M059J (cell line): ENCODE measurements around the gene CHTF18. TPM values are rescaled to one million over a fixed set of nuclear protein-coding genes. Genes with fewer than 3 reads are reported as not detected.
"Not testable (repeated sequence)": the region's sequence is repeated elsewhere in the genome, so short reads cannot be mapped to it uniquely, and the experiment has no call there.

Source experiments
- DNase-seq: peaks from one replicate; pipeline ENCODE4 v3.0.0-alpha.2; 2012; ENCODE audit warnings: low read depth
- total RNA-seq: library from RNA; depleted of rRNA; stranded (reverse); fragments of >200 nt; shearing (Covaris generic); gene quantifications from 2 replicates; pipeline ENCODE4 v1.2.3, GENCODE V29; 2014; rRNA removed

The CHTF18 gene
- total RNA-seq: 10.2 and 20.7 TPM in 2 replicates

DNA sequence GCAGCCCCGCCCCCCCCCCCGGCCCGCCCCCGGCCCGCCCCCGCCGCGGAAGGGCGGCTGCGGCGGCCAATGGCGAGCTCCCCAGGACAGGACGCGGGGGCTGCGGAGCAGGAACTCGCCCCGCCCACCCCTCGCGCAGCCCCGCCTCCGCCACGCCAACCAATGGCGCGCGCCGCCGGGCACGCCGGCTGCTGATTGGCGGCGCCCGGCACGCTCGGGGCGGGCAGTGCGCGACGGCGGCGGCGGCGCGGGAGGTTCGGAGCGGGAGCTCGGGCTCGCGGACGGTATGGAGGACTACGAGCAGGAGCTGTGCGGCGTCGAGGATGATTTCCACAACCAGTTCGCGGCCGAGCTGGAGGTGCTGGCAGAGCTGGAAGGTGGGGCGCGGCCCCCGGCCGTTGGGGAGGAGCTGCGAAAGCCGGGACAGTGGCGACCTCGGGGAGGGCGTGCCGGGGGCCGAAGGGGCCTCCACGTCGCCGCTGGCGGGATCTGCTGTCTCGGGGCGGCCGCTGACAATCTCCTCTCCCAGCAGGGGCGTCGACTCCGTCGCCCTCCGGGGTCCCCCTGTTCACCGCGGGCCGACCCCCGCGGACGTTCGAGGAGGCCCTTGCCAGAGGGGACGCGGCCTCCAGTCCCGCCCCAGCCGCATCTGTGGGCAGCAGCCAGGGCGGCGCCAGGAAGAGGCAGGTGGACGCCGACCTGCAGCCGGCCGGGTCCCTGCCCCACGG lies at the start of gene CHTF18:
CHTF18 (plus strand) TSS at position 222 of the 728 bp plus-strand sequence; CDS start at position 287, 65 bp downstream.
- DNase-seq: peak; percentile 84

DNA sequence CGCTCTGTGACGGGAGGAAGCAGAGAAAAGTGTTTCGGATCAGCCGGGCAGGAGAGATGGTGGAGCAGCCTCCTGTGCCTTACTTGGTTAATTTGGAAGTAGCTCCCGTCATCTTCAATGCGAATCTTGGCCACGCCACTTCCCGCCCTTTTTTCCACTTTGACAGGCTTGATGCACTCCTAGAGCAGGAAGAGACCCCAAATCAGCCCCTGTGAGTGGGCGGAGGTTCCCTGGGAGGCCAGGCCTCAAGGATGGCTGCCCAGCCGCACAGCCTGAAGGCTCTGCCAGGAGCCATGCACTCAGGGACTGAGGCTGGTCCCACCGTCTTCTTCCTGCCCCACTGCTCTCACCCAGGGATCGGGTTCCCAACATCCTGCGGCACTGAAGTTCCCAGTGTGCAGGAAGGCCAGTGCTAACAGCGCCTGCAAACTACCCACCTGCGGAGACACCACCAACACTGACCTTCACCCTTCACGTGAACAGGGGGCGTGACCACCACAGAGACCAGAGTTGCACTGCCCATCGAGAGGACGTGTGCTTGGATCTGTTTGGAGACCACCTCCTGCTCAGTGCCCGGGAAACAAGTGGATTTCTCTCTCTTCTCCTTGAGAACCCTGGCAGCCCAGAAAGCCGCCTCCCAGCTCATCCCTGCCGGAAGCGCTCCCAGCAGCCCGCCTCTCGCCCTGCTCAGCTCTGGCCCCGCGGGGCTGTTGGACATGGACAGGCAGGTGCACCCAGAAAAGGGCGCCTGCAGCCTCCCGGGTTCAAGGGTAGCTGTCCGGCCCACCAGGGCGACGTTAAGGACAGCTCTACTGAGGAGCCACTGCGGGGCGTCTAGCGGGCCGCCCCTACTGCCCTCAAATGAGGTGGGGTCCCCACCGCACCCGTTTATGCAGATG lies 48.6 kb upstream of the CHTF18 start:
- no peak for DNase-seq

DNA sequence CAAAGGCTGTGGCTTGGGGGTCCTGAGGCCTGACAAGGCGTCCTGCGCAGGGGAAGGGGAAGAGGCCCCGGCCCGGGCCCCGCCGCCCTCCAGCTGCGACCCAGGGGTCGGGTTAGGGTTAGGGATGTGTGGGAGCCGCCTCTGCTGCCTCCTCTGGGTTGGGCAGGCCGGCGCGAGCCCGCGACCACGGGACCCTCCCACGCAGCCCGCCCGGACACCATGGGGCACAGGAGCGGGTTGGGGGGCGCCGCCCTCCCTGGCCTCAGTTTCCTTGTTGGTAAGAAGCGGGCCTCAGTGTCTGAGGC lies 48.0 kb upstream of the CHTF18 start:
- DNase-seq: no peak

DNA sequence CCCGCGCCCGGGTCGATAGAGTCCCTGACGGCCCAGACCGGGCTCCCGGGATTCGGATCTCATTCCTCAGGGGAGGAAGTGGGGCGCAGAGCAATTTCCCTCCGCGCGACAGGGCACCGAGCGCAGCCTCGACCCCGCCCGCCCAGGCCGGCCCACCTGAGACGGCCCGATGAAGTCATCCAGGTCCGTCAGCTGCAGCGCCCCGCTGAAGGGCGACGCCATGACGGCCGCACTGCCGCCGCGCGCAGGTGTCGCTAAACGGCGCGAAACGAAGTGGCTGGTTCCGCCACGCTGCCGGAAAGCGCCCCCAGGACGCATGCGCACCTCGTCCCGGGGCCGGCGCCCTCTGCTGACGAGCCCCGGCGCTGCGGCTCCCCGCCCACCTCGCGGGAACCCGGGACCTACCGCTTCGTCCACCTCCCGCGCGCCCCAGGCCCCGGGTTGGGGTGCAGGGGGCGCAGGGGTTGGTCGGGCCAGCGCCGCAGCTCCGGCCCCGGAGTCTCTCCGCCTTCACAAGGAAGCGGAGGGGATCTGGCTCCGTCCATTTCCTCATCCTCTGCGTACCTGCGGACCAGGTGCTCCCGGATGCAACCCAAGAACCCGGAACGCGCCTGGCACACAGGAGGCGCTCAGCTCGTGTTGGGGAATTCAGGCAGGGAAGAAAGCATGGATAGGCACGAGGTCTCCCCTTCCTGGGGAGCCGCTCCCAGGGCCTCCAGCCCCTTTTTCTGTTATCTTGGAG lies 47.5 kb upstream of the CHTF18 start, which contains the start of gene CIAO3:
CIAO3 (minus strand) TSS at position 234 of the 742 bp plus-strand sequence; CDS start at position 222, 12 bp downstream.
- peak; percentile 82 for DNase-seq

DNA sequence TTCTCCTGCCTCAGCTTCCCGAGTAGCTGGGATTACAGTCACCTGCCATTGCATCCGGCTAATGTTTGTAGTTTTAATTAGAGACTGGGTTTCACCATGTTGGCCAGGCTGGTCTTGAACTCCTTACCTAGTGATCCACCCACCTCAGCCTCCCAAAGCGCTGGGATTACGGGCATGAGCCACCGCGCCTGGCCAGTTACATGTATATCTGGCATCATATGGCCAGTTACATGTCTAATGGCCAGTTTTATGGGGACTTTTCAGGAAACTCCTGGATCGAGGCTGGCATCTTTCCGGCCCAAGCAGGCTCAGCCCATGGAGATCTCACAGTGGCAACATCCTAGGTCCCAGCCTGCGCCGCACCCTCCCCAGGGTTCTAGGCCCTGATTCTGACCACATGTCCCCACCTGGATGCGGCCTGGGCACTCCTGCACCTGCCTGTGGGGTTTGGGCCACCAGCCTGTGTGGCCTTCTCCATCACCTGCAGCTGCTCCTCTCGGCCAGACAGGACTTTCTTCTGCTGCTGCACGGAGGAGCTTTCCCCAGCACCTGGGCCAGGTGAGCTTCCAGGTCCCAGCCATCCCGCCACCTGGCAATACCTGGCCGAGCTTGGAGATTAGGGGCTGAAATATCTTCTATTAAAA lies 46.3 kb upstream of the CHTF18 start:
- DNase-seq: no peak

DNA sequence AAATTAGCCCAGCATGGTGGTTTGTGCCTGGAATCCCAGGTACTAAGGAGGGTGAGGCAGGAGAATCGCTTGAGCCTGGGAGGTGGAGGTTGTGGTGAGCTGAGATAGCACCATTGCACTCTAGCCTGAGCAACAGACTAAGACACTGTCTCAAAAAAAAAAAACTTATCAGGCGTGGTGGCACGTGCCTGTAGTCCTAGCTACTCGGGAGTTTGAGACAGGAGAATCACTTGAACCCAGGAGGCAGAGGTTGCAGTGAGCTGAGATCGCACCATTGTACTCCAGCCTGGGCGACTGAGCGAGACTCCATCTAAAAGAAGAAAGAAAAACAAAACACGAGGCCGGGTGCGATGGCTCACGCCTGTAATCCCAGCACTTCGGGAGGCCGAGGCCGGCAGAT lies 45.5 kb upstream of the CHTF18 start:
- not testable (repeated sequence) for DNase-seq

DNA sequence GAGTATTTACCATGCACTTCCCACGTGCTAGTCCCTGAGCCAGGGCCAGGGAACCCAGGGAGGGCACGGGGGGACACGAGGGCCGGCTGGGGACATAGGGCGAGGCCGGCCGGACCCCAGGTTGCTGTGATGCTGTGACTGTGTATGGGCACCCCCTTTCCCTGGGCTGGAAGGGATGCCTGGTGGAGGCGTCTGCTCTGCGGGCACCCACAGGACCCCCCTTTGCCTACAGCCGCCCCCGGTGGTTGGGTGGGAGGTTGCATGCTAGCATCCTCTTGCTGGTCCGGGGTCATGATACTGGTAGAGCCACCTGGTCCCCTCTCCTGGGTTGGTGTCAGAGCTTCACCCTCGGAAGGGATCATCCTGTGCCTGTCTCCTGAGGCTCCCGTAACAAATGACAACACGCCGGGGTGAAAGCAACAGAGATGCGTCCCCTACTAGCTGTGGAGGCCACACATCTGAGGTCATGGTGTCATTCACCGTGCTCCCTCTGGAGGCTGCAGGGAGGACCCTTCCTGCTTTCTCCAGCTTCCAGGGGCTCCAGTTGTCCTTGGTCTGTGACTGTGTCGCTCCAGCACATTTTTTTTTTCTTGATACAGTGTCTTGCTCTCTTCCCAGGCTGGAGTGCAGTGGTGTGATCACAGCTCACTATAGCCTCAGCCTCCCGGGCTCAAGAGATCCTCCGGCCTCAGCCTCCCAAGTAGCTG lies 44.5 kb upstream of the CHTF18 start:
- DNase-seq: no peak

DNA sequence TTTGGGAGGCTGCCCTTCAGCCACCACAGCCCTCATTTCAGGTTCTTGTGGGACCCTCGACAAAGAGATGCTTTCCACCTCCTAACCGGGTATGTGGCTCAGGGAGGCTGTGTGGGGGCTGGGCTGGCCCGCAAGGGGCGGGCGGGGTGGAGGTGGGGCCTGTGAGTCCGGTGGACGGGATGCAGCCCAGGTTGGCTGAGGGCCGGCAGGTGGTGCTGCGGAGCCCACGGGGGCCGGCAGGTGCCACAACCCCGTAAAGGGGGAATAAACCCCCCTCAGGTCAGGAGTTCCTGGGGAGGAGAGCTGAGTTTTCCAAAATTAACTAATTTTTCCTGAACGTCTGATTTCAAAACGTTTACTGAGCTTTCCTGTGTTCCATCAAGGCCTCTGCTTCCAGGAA lies 42.7 kb upstream of the CHTF18 start:
- DNase-seq: no peak

DNA sequence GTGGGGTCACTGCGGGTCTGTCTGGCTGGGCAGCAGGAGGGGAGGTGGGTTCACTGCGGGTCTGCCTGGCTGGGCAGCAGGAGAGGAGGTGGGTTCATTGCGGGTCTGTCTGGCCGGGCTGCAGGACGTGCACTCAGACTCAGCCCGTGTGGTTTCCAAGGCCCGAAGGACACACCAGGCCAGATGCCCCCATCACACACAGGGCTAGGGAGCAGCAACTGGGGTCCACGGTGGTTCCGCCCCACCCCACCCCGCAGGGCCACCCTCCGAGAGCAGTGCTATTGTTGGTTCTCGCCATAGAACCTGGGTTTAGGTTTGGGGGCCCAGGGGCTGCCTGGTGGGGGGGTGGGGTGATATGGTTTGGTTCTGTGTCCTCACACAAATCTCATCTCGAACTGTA lies 41.8 kb upstream of the CHTF18 start:
- DNase-seq: no peak

DNA sequence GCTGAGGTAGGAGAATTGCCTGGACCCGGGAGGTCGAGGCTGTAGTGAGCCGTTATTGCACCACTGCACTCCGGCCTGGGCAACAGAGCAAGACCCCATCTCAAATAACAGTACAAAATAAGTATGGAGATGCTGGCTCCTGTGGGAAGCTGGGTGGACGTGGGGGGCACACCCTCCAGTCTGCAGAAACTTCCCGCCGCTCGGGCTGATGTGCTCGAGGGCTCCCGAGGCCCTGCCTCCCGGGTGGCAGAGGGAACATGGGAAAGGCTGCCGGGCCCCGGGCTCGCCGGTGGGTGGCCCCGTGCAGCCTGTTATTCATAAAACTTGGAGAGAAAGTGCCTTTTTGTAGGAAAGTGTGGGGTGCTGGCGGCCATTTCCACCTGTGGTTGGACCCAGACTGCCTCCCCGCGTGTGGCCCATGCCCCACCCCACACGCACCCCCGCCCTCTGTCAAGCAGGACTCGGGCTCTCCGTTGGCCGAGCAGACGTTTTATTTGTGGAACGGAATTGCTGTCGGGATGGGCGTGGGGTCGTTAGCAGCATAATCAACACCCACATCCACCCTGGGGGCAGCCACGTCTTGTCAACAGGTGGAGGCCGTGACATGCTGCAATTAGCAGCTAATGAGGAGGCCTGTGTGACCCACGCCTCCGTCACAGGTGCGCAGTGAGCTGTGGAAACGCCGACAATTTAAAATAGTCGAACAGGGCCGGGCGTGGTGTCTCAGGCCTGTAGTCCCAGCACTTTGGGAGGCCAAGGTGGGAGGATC lies 40.3 kb upstream of the CHTF18 start:
- no peak for DNase-seq

DNA sequence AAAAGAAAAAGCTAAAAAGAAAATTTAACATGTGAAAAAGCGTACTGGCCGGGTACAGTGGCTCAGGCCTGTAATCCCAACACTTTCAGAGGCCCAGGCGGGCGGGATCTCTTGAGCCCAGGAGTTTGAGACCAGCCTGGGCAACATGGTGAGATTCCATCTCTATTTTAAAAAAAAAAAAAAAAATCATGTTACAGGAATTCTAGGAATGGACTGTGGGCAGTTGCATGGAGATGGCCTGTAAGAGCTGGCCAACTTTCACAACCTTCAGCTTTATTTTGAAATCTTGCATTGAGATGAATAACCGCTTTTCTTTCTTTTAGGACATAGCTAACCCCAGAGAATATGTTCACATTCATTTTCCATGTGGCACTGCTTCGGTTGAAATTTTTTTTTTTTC lies 39.4 kb upstream of the CHTF18 start:
- DNase-seq: peak; percentile 42

DNA sequence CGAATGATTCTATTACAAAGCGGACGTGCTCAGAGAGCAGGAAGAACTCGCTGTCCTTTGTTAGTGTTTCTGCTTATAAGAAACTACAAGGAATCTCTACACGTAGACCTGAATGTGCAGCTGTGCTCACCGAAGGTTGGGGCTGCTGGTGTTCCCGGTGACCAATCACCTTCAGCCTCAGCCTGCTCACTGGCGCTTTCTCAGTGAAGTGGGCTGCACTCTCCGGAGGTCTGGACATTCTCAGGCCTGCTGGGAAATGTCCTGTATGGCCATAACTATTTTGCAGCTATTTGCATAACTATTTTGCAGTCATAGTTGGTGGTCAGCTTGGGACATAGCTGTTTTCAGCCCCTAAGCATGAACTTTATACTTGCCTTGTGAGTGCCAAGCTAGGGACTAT lies 37.9 kb upstream of the CHTF18 start:
- DNase-seq: no peak

DNA sequence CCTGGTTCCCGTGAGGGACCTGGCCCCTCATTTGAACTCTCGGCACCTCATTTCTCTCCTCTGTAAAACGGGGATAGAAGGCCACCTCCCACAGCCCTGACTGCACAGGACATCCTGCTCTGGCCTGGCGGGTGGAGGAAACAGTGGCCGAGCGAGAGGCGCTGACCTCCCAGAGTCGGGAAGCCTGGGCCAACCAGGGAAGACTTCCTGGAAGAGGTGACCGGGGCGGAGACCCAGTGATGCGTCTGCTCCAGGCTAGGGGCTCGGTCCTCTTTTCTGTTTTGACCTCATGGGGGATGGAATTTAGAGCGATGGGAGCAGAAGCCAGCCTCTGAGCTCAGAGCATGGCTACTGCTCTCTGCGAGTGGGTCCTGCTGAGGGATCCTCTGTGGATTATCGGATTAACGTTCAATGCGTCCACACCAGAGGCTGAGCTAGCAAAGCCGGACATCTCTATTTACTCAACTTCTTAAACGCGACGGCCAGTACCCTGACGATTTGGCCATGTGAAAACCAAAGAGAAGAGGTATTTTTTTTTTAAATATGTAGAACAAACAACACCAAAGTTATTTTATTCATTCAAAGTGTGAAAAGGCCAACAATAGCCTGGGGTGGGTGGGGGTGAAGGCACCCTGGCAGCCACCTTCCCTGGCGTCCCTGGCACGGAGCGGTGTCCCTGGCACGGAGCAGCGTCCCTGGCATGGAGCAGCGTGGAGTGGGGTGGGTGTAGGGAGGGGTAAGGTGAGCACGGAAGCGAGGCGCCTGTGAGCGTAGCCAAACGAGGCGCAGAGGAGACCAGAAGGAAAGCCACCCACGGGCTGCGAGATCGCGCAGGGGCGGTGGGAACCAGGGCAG lies 37.0 kb upstream of the CHTF18 start:
- no peak for DNase-seq

DNA sequence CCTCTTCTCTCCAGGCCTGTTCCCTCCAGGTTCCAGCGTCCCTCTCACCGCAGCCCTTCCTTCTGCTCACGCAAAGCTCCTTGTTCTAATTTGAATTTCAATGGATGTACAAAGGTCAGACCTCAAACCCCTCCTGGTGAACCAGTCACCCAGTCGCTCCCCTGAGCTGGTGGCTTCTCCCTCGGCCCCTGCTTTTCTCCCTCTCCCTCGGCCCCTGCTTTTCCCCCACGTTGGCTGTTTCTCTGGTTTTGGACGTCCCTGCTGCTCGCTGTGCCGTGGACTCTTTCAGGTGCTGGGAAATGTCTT lies 36.5 kb upstream of the CHTF18 start:
- DNase-seq: no peak

DNA sequence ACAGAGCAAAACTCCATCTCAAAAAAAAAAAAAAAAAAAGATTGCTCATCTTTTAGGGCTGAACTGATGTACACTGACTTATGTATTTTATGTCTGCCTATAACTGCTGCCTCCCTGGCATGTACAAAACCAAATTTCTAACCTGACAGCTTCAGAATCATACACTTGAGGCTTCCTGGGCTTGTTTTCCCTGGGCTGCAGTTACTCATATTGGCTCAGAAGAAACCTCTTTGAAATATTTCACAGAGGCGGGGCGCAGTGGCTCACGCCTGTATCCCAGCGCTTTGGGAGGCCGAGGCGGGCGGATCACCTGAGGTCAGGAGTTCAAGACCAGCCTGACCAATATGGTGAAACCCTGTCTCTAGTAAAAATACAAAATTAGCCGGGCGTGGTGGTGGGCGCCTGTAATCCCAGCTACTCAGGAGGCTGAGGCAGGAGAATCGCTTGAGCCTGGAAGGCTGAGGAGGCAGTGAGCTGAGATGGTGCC lies 34.3 kb upstream of the CHTF18 start:
- not testable (repeated sequence) for DNase-seq

DNA sequence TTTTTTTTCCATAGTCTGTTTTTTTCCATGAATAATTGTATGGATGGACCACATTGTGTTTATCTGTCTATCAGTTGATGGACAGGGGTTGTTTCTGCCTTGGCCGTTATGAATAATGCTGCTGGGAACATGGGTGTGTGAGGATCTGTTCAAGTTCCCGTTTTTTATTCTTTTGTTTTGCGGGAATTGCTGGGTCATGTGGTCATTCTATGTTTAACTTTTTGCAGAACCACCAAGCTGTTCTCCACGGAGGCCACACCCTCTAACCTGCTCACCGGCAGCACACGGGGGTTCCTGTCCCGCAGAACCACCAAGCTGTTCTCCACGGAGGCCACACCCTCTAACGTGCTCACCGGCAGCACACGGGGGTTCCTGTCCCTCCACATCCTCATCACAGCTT lies 33.8 kb upstream of the CHTF18 start:
- DNase-seq: no peak

DNA sequence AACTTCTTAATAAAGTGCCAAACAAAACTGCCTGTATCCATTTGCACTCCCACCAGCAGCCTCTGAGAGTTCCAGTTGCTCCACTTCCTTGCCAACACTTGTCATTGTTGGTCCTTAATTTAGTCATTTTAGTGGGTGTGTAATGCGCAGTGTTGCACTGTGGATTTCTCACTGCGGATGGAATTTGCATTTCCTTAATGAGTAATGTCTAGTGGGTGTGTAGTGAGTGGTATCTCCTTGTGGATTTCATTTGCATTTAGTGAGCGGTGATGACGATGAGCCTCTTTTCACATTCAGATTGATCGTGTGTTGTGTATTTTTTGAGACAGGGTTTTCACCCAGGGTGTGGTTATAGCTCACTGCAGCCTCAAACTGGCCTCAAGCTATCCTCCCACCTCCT lies 32.0 kb upstream of the CHTF18 start:
- DNase-seq: no peak

DNA sequence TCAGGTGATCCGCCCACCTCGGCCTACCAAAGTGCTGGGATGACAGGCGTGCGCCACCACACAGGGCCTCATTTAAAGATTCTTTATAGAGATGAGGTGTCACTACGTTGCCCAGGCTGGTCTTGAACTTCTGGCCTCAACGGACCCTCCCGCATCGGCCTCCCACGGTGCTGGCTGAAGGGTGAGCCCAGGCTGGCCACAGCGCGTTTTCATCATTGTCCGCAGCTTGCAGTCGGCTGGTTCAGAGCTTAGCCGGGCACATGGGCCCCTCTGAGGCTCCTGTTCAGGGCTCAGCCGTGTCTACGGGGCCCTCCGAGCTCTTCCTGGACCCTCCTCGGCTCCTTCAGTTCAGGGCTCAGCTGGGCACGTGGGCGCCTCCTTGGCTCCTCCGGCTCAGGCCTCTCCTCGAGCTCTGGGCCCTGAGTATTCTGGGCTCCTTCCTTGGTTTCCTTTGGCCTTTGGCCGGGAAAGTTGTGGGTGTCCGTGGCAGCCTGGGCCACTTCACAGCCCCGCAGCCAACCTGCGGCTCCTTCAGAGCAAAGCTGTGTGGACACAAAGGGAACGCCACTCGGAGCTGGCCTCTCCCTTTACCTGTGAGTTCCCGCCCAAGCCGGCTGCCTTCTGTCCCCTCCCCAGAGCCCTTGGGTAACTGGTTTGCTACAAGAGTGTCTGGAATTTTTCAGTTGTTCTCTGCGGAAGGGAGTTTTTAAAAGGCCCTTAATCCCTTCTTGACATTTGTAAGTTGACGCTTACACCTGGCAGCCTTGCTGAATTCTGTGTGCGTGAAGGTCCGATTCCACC lies 29.1 kb upstream of the CHTF18 start:
- no peak for DNase-seq

DNA sequence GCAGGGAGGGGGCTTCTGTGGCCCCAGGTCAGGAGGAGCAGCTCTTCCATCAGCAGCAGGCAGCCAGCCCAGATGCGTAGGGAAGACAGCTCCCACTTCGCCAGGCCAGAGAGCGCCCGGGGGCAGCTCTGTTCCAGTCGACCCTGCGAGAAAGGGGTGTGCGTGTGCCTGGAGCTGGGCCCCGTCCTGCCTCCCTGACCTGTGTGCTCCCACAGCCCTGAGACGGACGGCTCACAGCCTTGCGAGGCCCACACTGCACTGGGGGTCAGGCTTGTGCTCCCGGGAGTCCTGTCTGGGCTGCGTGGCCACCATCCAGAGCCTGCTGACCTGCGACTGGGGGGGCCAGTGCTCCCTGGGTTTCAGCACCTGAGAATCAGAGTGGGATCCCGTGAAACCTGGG lies 28.4 kb upstream of the CHTF18 start:
- no peak for DNase-seq
